ENCODE measurements around the gene TPST2. TPM values are rescaled to one million over a fixed set of nuclear protein-coding genes. Genes with fewer than 3 reads are reported as not detected.

Gene TPST2
- total RNA-seq, 1 experiment from 2014 or later, result 11.8 TPM

DNA sequence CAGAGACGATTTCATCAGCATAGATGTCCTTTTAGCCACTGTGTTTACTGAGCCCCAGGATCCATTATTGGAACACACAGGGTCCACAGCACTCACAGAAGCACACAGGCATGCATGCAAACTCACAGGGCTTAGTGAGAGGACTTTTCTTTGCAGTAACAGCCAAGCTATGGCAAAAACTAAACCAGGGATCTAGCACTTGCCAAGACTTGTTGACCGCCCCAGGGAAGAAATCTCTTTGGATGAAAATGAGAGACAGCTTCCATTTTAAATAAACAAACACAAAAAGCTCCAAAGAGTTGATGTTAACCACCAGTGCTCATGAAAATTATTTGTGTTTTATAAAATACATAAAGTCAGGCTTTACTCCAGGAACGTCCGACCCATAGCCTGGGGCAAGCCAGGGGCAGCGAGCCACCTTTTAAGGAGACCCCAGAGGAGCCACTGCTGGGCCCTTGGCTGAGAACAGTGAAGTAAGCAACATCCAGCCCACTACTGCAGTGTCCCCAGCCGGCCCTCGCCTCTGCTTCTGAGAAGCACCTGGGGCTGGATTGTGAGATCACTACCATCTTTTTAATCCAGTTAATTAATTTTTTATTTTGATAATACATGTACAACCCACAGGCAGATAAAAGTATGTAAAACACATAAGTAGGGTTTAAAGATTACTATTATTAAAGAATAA is 55.6 kb downstream of the TPST2 start:
- Histone ChIP-seq H3K9me2 (ENCODE audit: insufficient read depth) (no peaks in the 10 kb centered on the region), H3K9ac (ENCODE audit: low read length) (no peak overlapping the region), H3K4me1 (ENCODE audit: control insufficient read depth in 1 of 2, insufficient read depth in 2 of 2, low read length in 2 of 2) (no peaks in the 10 kb centered on the region), H4K20me1 (ENCODE audit: insufficient read depth) (no peaks in the 10 kb centered on the region), H3K27ac (ENCODE audit: low read depth, low read length) (no peak overlapping the region), H3K4me3 (replicated peaks in 1 of 2; ENCODE audit: low read depth in 1 of 2, low read length in 2 of 2) (no peak overlapping the region), H3K79me2 (ENCODE audit: insufficient read depth, low read length) (no peaks in the 10 kb centered on the region), H2AFZ (ENCODE audit: low read depth, low read length, poor library complexity, severe bottlenecking) (no peak overlapping the region), H3K4me2 (ENCODE audit: low read length) (no peak overlapping the region), H3K36me3 (ENCODE audit: control insufficient read depth in 1 of 2, insufficient read depth in 2 of 2, low read length in 2 of 2) (peaks cover 0 to 2% of the 10 kb centered on the region in 2 experiments; a peak in 2 of 4 replicates), H3K27me3 (ENCODE audit: insufficient read depth, low read length) (no peaks in the 10 kb centered on the region), H3K9me3 (ENCODE audit: control insufficient read depth in 1 of 2, insufficient read depth in 1 of 2, low read depth in 1 of 2, low read length in 2 of 2) (no peaks in the 10 kb centered on the region)
- RAD21 ChIA-PET (ENCODE audit: low non-redundant PET in 1 of 2, low total read pairs in 2 of 2, uncharacterized antibody in 2 of 2, unreplicated experiment in 2 of 2), result no interaction called here
- POLR2A ChIA-PET, result no interaction called here
- DNase-seq (ENCODE audit: low read depth, low spot score) (no peak), ATAC-seq (no peak)
- TF ChIP-seq YY1 (IDR thresholded peaks at IDR 0.05; ENCODE audit: extremely low read depth, insufficient replicate concordance, low read depth, low read length), result no peak
- TF ChIP-seq ZNF274 (IDR thresholded peaks at IDR 0.05; ENCODE audit: low read depth, low read length), result no peak
- TF ChIP-seq, protein P1, sequence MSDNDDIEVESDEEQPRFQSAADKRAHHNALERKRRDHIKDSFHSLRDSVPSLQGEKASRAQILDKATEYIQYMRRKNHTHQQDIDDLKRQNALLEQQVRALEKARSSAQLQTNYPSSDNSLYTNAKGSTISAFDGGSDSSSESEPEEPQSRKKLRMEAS (IDR thresholded peaks at IDR 0.05), result no peak
- TF ChIP-seq JUND (IDR thresholded peaks at IDR 0.05), result no peak
- TF ChIP-seq EZH2 (IDR thresholded peaks at IDR 0.05), result no peak
- TF ChIP-seq CBX3 (IDR thresholded peaks at IDR 0.05; ENCODE audit: low read depth), result no peak
- no peak for TF ChIP-seq EZH2phosphoT487 (IDR thresholded peaks at IDR 0.05; ENCODE audit: borderline replicate concordance)
- TF ChIP-seq POLR2AphosphoS5 (IDR thresholded peaks at IDR 0.05; ENCODE audit: low read depth, low read length), result no peak
- TF ChIP-seq EGR1 (IDR thresholded peaks at IDR 0.05; ENCODE audit: low read depth), result no peak
- TF ChIP-seq, protein P2, sequence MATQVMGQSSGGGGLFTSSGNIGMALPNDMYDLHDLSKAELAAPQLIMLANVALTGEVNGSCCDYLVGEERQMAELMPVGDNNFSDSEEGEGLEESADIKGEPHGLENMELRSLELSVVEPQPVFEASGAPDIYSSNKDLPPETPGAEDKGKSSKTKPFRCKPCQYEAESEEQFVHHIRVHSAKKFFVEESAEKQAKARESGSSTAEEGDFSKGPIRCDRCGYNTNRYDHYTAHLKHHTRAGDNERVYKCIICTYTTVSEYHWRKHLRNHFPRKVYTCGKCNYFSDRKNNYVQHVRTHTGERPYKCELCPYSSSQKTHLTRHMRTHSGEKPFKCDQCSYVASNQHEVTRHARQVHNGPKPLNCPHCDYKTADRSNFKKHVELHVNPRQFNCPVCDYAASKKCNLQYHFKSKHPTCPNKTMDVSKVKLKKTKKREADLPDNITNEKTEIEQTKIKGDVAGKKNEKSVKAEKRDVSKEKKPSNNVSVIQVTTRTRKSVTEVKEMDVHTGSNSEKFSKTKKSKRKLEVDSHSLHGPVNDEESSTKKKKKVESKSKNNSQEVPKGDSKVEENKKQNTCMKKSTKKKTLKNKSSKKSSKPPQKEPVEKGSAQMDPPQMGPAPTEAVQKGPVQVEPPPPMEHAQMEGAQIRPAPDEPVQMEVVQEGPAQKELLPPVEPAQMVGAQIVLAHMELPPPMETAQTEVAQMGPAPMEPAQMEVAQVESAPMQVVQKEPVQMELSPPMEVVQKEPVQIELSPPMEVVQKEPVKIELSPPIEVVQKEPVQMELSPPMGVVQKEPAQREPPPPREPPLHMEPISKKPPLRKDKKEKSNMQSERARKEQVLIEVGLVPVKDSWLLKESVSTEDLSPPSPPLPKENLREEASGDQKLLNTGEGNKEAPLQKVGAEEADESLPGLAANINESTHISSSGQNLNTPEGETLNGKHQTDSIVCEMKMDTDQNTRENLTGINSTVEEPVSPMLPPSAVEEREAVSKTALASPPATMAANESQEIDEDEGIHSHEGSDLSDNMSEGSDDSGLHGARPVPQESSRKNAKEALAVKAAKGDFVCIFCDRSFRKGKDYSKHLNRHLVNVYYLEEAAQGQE (IDR thresholded peaks at IDR 0.05; ENCODE audit: low read depth), result no peak
- BruUV-seq (replicated peaks), result no TSS peak
- CTCF ChIA-PET, result no interaction called here
- intact Hi-C loops (cut with micrococcal nuclease), result no loop called here

All from HCT116 (cell line).